CD14-positive monocyte (primary cell): ENCODE data around the gene CPSF2. TPM values are rescaled to one million over a fixed set of nuclear protein-coding genes. Genes with fewer than 3 reads are reported as not detected.

Source experiments
- DNase-seq, 3 donors: peaks; one replicate each; pipeline ENCODE4 v3.0.0-alpha.2; 2011 to 2022
- H2AFZ ChIP-seq: 2 replicates; pipeline ENCODE4 v1.6.0; 2012; ENCODE audit warnings: mild to moderate bottlenecking, low read depth, low read length, inconsistent platforms; ENCODE audit not compliant: insufficient read depth, poor library complexity, severe bottlenecking
- H3K27ac ChIP-seq, 2 donors: 1 replicate in 1 of 2; 2 replicates in 1 of 2; pipeline ENCODE4 v1.5.1; 2012 to 2013; ENCODE audit warnings: low read length in 2 of 2, control low read depth in 1 of 2, inconsistent platforms in 1 of 2, low read depth in 1 of 2, mild to moderate bottlenecking in 1 of 2
- H3K27me3 ChIP-seq, 2 donors: one replicate each; pipeline versions ENCODE4 v1.6.0 to v1.6.1; 2011 to 2013; ENCODE audit warnings: low read length in 2 of 2; ENCODE audit not compliant: control insufficient read depth in 2 of 2, insufficient read depth in 2 of 2
- H3K36me3 ChIP-seq, 2 donors: replicated peaks in 1 of 2; 1 replicate in 1 of 2; 2 replicates in 1 of 2; pipeline versions ENCODE4 v1.5.1 to v1.6.1; 2012 to 2013; ENCODE audit warnings: low read length in 2 of 2, control low read depth in 1 of 2, inconsistent platforms in 1 of 2, mild to moderate bottlenecking in 1 of 2; ENCODE audit not compliant: insufficient read depth in 2 of 2, control insufficient read depth in 1 of 2
- H3K4me1 ChIP-seq, 2 donors: 1 replicate in 1 of 2; 2 replicates in 1 of 2; pipeline versions ENCODE4 v1.5.1 to v1.6.1; 2012 to 2013; ENCODE audit warnings: low read length in 2 of 2, control low read depth in 1 of 2, inconsistent platforms in 1 of 2, mild to moderate bottlenecking in 1 of 2, moderate library complexity in 1 of 2; ENCODE audit not compliant: insufficient read depth in 2 of 2, control insufficient read depth in 1 of 2
- H3K4me2 ChIP-seq: replicated peaks from 2 replicates; pipeline ENCODE3; 2012; ENCODE audit warnings: low read length, moderate library complexity, mild to moderate bottlenecking; ENCODE audit not compliant: poor library complexity, severe bottlenecking; ENCODE audit errors: extremely low read depth
- H3K4me3 ChIP-seq, 3 experiments: fragments of 200-600 bp in 1 of 3; sonication (generic) in 1 of 3; replicated peaks in 1 of 3; 1 replicate in 2 of 3; 2 replicates in 1 of 3; pipeline ENCODE4 v1.5.1; 2011 to 2013; ENCODE audit warnings: low read length in 3 of 3, mild to moderate bottlenecking in 3 of 3, control low read depth in 2 of 3, low read depth in 2 of 3, inconsistent platforms in 1 of 3, moderate library complexity in 1 of 3
- H3K79me2 ChIP-seq: 2 replicates; pipeline ENCODE4 v1.6.0; 2012; ENCODE audit warnings: mild to moderate bottlenecking, control low read depth, inconsistent platforms, low read length, moderate library complexity; ENCODE audit not compliant: insufficient read depth
- H3K9ac ChIP-seq: 2 replicates; pipeline ENCODE4 v1.6.0; 2017; ENCODE audit warnings: low read length, mild to moderate bottlenecking; ENCODE audit not compliant: insufficient read depth, poor library complexity, severe bottlenecking
- H3K9me3 ChIP-seq, 2 donors: replicated peaks in 1 of 2; 1 replicate in 1 of 2; 2 replicates in 1 of 2; pipeline versions ENCODE4 v1.5.1 to v1.6.1; 2012 to 2013; ENCODE audit warnings: low read length in 2 of 2, control low read depth in 1 of 2; ENCODE audit not compliant: control insufficient read depth in 1 of 2, insufficient read depth in 1 of 2
- H4K20me1 ChIP-seq: 2 replicates; pipeline ENCODE4 v1.6.0; 2012; ENCODE audit warnings: mild to moderate bottlenecking, low read length, control low read depth, moderate library complexity; ENCODE audit not compliant: insufficient read depth
- H3K27ac Mint-ChIP-seq, 7 donors: one replicate each; pipeline ENCODE4 v1.8.0; 2020; ENCODE audit warnings: mild to moderate bottlenecking in 7 of 7, mixed read lengths in 7 of 7, moderate library complexity in 6 of 7, inconsistent platforms in 2 of 7
- H3K27me3 Mint-ChIP-seq, 3 donors: one replicate each; pipeline ENCODE4 v1.8.0; 2021 to 2022; ENCODE audit warnings: low read depth in 3 of 3, mild to moderate bottlenecking in 3 of 3, mixed read lengths in 3 of 3, moderate library complexity in 3 of 3, inconsistent platforms in 1 of 3
- H3K36me3 Mint-ChIP-seq, 2 donors: one replicate each; pipeline ENCODE4 v1.8.0; 2020; ENCODE audit warnings: mixed read lengths in 2 of 2, inconsistent platforms in 1 of 2, mild to moderate bottlenecking in 1 of 2
- H3K4me1 Mint-ChIP-seq: one replicate; pipeline ENCODE4 v1.8.0; 2020; ENCODE audit warnings: mild to moderate bottlenecking, mixed read lengths
- H3K4me3 Mint-ChIP-seq, 2 donors: one replicate each; pipeline ENCODE4 v1.8.0; 2020; ENCODE audit warnings: mild to moderate bottlenecking in 2 of 2, mixed read lengths in 2 of 2, moderate library complexity in 1 of 2
- H3K9me3 Mint-ChIP-seq, 7 donors: one replicate each; pipeline ENCODE4 v1.8.0; 2020 to 2022; ENCODE audit warnings: mixed read lengths in 7 of 7, mild to moderate bottlenecking in 6 of 7, moderate library complexity in 6 of 7, inconsistent platforms in 2 of 7
- WGBS: methylation state at CpG from one replicate; pipeline ENCODE4 v1.1.5; 2013; ENCODE audit warnings: missing lambda C conversion rate; ENCODE audit not compliant: insufficient coverage; 5-methylcytosine and 5-hydroxymethylcytosine counted together
- intact Hi-C, 2 donors: fragments of 100-400 bp; cut with micrococcal nuclease; formaldehyde crosslinking; loops; one replicate each; pipeline versions ENCODE4 v1.15.0 to v1.15.1; 2023
- polyA plus RNA-seq, 3 donors: library from polyadenylated mRNA; depleted of rRNA in 1 of 3; unstranded in 2 of 3; stranded (reverse) in 1 of 3; fragments of 300-500 nt in 2 of 3; fragments of >200 nt in 1 of 3; fragmentation: Illumina TruSeq in 2 of 3; gene quantifications; 1 replicate in 2 of 3; 2 replicates in 1 of 3; pipeline ENCODE4 v1.2.3, GENCODE V29; 2012 to 2021
- TF ChIP-seq, protein P1 (sequence below): fragments of 200-600 bp; IDR thresholded peaks from one replicate; pipeline ENCODE4 v1.8.0; 2022; ENCODE audit warnings: antibody characterized with exemption, mild to moderate bottlenecking

Gene CPSF2
- polyA plus RNA-seq, 3 donors, result 8.5 to 44.9 (median 25.5) TPM

DNA sequence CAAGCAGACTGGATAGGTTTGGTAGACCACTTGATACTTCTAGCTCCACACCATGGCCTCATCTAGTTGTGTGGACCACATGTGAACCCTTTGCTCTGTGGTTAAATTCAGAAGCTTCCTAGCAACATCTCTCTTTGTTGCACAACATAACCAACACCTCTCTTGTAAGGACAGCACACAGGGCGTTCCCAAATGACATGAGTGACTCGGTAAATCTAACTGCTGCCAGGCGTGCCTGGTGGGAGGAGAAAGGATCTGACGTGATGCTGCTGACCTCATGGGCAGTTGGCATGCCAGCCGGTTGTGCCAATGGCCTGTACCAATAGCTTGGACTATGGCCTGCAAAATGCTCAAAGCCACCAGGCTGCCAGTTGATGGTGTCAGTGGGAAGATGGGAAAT is 93.8 kb downstream of the CPSF2 start:
- H3K9ac ChIP-seq, result no peak overlapping the region
- no peaks in the 10 kb centered on the region for H4K20me1 ChIP-seq
- Mint-ChIP-seq H3K4me1 (peaks cover 19% of the 10 kb centered on the region), H3K4me3 (no peak overlapping the region), H3K9me3 (peaks cover 6 to 21% (median 10%) of the 10 kb centered on the region in 7 donors), H3K36me3 (no peaks in the 10 kb centered on the region), H3K27me3 (peaks cover 2 to 6% (median 5%) of the 10 kb centered on the region in 3 donors), H3K27ac (peak overlapping the region in 6 of 7 donors; percentile 33 to 91 (median 76))
- DNase-seq, result peak; percentile 82 to 86 (median 84)
- H3K4me1 ChIP-seq, result peaks cover 7 to 9% of the 10 kb centered on the region in 2 donors
- H3K9me3 ChIP-seq, result peaks cover 0 to 6% of the 10 kb centered on the region in 2 donors
- no peaks in the 10 kb centered on the region for H3K79me2 ChIP-seq
- TF ChIP-seq, protein P1, sequence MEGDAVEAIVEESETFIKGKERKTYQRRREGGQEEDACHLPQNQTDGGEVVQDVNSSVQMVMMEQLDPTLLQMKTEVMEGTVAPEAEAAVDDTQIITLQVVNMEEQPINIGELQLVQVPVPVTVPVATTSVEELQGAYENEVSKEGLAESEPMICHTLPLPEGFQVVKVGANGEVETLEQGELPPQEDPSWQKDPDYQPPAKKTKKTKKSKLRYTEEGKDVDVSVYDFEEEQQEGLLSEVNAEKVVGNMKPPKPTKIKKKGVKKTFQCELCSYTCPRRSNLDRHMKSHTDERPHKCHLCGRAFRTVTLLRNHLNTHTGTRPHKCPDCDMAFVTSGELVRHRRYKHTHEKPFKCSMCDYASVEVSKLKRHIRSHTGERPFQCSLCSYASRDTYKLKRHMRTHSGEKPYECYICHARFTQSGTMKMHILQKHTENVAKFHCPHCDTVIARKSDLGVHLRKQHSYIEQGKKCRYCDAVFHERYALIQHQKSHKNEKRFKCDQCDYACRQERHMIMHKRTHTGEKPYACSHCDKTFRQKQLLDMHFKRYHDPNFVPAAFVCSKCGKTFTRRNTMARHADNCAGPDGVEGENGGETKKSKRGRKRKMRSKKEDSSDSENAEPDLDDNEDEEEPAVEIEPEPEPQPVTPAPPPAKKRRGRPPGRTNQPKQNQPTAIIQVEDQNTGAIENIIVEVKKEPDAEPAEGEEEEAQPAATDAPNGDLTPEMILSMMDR, result no peak
- no peak overlapping the region for H2AFZ ChIP-seq
- WGBS, result 19% methylated on average over 4 of the region's 5 CpGs
- no peak overlapping the region for H3K27ac ChIP-seq
- H3K27me3 ChIP-seq, result no peaks in the 10 kb centered on the region
- H3K36me3 ChIP-seq, result no peaks in the 10 kb centered on the region
- intact Hi-C loops, result loop anchor here in 1 of 2 donors (10.0 kb wide), 1 partner anchor 49 kb away; no protein-coding TSS in a partner anchor
- H3K4me2 ChIP-seq, result no peak overlapping the region
- no peak overlapping the region for H3K4me3 ChIP-seq

DNA sequence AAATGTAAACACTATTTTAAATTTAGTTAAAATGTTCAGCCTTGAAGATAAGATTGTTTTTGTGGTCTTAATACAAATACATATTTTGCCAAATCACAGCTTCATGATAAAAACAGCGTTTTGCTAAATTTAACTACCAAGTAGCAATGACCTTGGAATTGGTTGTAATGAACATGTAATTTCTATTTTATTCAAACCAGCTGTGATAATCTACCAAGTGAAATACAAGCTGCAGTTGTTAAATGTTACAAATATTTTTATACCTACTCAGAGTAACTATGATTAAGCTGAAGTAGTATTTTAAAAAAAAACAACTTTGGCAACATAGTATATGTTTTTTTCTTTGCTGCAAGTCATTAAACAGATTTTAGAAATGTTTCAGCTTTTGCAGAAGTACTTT is 96.2 kb downstream of the CPSF2 start:
- H3K4me1 ChIP-seq, result peaks cover 7 to 9% of the 10 kb centered on the region in 2 donors
- H3K27ac ChIP-seq, result no peak overlapping the region
- Mint-ChIP-seq H3K36me3 (no peaks in the 10 kb centered on the region), H3K4me3 (no peak overlapping the region), H3K4me1 (peaks cover 19% of the 10 kb centered on the region), H3K9me3 (peaks cover 2 to 6% (median 5%) of the 10 kb centered on the region in 7 donors), H3K27me3 (peaks cover 8 to 15% (median 10%) of the 10 kb centered on the region in 3 donors), H3K27ac (no peak overlapping the region)
- TF ChIP-seq, protein P1, result no peak
- no peak overlapping the region for H3K9ac ChIP-seq
- no peak overlapping the region for H2AFZ ChIP-seq
- WGBS, result no CpG with 5 or more reads among the region's 1 CpG
- no peaks in the 10 kb centered on the region for H3K36me3 ChIP-seq
- H3K4me3 ChIP-seq, result no peak overlapping the region
- peaks cover 1 to 2% of the 10 kb centered on the region in 2 donors for H3K27me3 ChIP-seq
- H3K4me2 ChIP-seq, result no peak overlapping the region
- no peaks in the 10 kb centered on the region for H4K20me1 ChIP-seq
- intact Hi-C loops, result loop anchor here in 1 of 2 donors (10.0 kb wide), 1 partner anchor 47 kb away; no protein-coding TSS in a partner anchor
- H3K9me3 ChIP-seq, result peaks cover 0 to 2% of the 10 kb centered on the region in 2 donors
- H3K79me2 ChIP-seq, result no peaks in the 10 kb centered on the region
- DNase-seq, result no peak

Other genes with a start within 250 kb of the CPSF2 start
- under 1 TPM in 1 of 3 donors, not detected in 2; 0.16 TPM for gene FBLN5, start 174.3 kb upstream of the CPSF2 start, polyA plus RNA-seq
- 10 to 100 TPM in 2 of 3 donors, 1 to 10 TPM in 1; 6.1 to 15.6 (median 13.4) TPM for gene TRIP11, start 81.9 kb upstream of the CPSF2 start, polyA plus RNA-seq
- gene ATXN3, start 15.4 kb upstream of the CPSF2 start, polyA plus RNA-seq, result 10 to 100 TPM; 17.7 to 24.0 (median 18.5) TPM
- 100 to 1,000 TPM; 367 to 686 (median 604) TPM for gene NDUFB1, start 263 bp upstream of the CPSF2 start, polyA plus RNA-seq
- 10 to 100 TPM; 20.0 to 41.9 (median 26.5) TPM for gene SLC24A4, start 201.2 kb downstream of the CPSF2 start, polyA plus RNA-seq